HL-60 (cell line): ENCODE results near the gene SV2C.

ENCODE experiments used
- DNase-seq, 2 experiments: peaks; one replicate each; pipeline ENCODE4 v3.0.0-alpha.2; 2010 to 2020; ENCODE audit warnings: low read depth in 1 of 2, low spot score in 1 of 2
- H3K27ac ChIP-seq: fragments of 250-450 bp; sonication (Bioruptor Pico); replicated peaks from 2 replicates; pipeline ENCODE4 v1.5.1; 2020; ENCODE audit warnings: mild to moderate bottlenecking, moderate library complexity
- H3K27me3 ChIP-seq: fragments of 250-450 bp; sonication (Bioruptor Pico); 2 replicates; pipeline ENCODE4 v1.5.1; 2021; ENCODE audit warnings: mild to moderate bottlenecking, moderate library complexity; ENCODE audit not compliant: insufficient read depth, poor library complexity, severe bottlenecking
- H3K4me3 ChIP-seq: replicated peaks from 2 replicates; pipeline ENCODE4 v1.5.1; 2011; ENCODE audit warnings: mild to moderate bottlenecking, control low read depth, low read length; ENCODE audit not compliant: insufficient read depth
- CTCF ChIP-seq: IDR thresholded peaks from one replicate; pipeline ENCODE4 v1.5.1; 2011; ENCODE audit warnings: low read length, control low read depth, inconsistent platforms; ENCODE audit not compliant: insufficient read depth
- GABPA ChIP-seq: IDR thresholded peaks from 2 replicates; pipeline ENCODE4 v1.6.1; 2012; ENCODE audit warnings: low read depth
- POLR2AphosphoS5 ChIP-seq: IDR thresholded peaks from 2 replicates; pipeline ENCODE4 v1.6.1; 2012; ENCODE audit warnings: low read depth
- REST ChIP-seq: IDR thresholded peaks from 2 replicates; pipeline ENCODE4 v1.6.1; 2012; ENCODE audit warnings: low read depth; ENCODE audit not compliant: insufficient replicate concordance
- SPI1 ChIP-seq: IDR thresholded peaks from 2 replicates; pipeline ENCODE4 v1.6.1; 2012; ENCODE audit warnings: low read depth, mild to moderate bottlenecking, borderline replicate concordance

Gene SV2C

GRCh38 chr5:76257897-76258296 is 174.7 kb downstream of the SV2C start:
- H3K27ac ChIP-seq = no peak overlapping the region
- H3K27me3 ChIP-seq = no peaks in the 10 kb centered on the region
- TF ChIP-seq GABPA (no peak), CTCF (no peak), SPI1 (no peak), POLR2AphosphoS5 (no peak)
- DNase-seq = no peak
- H3K4me3 ChIP-seq = no peak overlapping the region

GRCh38 chr5:76264681-76265080 is 181.5 kb downstream of the SV2C start:
- DNase-seq = no peak
- no peak overlapping the region for H3K27ac ChIP-seq

GRCh38 chr5:76269259-76269931 is 186.2 kb downstream of the SV2C start:
- no peaks in the 10 kb centered on the region for H3K27me3 ChIP-seq
- DNase-seq = no peak
- TF ChIP-seq REST = no peak
- TF ChIP-seq POLR2AphosphoS5 = no peak
- H3K4me3 ChIP-seq = no peak overlapping the region
- H3K27ac ChIP-seq = no peak overlapping the region

More at GRCh38 chr5:76264681-76265080, 181.5 kb downstream of the SV2C start:
- Histone ChIP-seq H3K4me3 (no peak overlapping the region), H3K27me3 (no peaks in the 10 kb centered on the region)
- TF ChIP-seq CTCF (no peak), GABPA (no peak), POLR2AphosphoS5 (no peak), SPI1 (no peak), REST (no peak)

GRCh38 chr5:76269932-76270610 is 186.9 kb downstream of the SV2C start:
- no peak for DNase-seq
- H3K27me3 ChIP-seq = no peaks in the 10 kb centered on the region
- no peak overlapping the region for H3K27ac ChIP-seq
- TF ChIP-seq REST (no peak), SPI1 (no peak), POLR2AphosphoS5 (no peak), GABPA (no peak), CTCF (no peak)
- no peak overlapping the region for H3K4me3 ChIP-seq
